NAMALWA (cell line): ENCODE measurements around the gene AMZ1.
A peak's percentile ranks its signal among the peaks of the same experiment; 100 is the strongest.
"Not testable (repeated sequence)": the region's sequence is repeated elsewhere in the genome, so short reads cannot be mapped to it uniquely, and the experiment has no call there.

ENCODE experiments used
- DNase-seq: peaks from one replicate; pipeline ENCODE4 v3.0.0-alpha.2; 2015; ENCODE audit warnings: low spot score

The AMZ1 gene

GRCh38 chr7:2711895-2712675, 24.1 kb downstream of the AMZ1 start:
- DNase-seq: no peak

GRCh38 chr7:2713370-2713769, 25.4 kb downstream of the AMZ1 start:
- no peak for DNase-seq

GRCh38 chr7:2713978-2714377, 26.0 kb downstream of the AMZ1 start:
- no peak for DNase-seq

GRCh38 chr7:2714636-2715035, 26.6 kb downstream of the AMZ1 start:
- DNase-seq: no peak

- DNase-seq: peak; percentile 75
Observed at GRCh38 chr7:2715341-2716231, 27.6 kb downstream of the AMZ1 start.

- DNase-seq: no peak
Observed at GRCh38 chr7:2716488-2716887, 28.5 kb downstream of the AMZ1 start.

GRCh38 chr7:2716906-2717292, 28.9 kb downstream of the AMZ1 start:
- no peak for DNase-seq

- DNase-seq: no peak
Observed at GRCh38 chr7:2717293-2718261, 29.6 kb downstream of the AMZ1 start.

- DNase-seq: no peak
Observed at GRCh38 chr7:2718296-2718965, 30.4 kb downstream of the AMZ1 start.

GRCh38 chr7:2719007-2719406, 31.0 kb downstream of the AMZ1 start:
- peak; percentile 76 for DNase-seq

- DNase-seq: no peak
Observed at GRCh38 chr7:2720024-2720423, 32.0 kb downstream of the AMZ1 start.

GRCh38 chr7:2721842-2722241, 33.8 kb downstream of the AMZ1 start:
- DNase-seq: no peak

- DNase-seq: no peak
Observed at GRCh38 chr7:2722591-2722990, 34.6 kb downstream of the AMZ1 start.

- peak; percentile 61 for DNase-seq
Observed at GRCh38 chr7:2723138-2723850, 35.3 kb downstream of the AMZ1 start.

GRCh38 chr7:2724036-2724435, 36.0 kb downstream of the AMZ1 start:
- DNase-seq: not testable (repeated sequence)

GRCh38 chr7:2724453-2725177, 36.6 kb downstream of the AMZ1 start:
- no peak for DNase-seq

GRCh38 chr7:2725178-2726105, 37.4 kb downstream of the AMZ1 start:
- no peak for DNase-seq

- DNase-seq: no peak
Observed at GRCh38 chr7:2726316-2727018, 38.5 kb downstream of the AMZ1 start.
